Hematopoietic multipotent progenitor cell treated with erythropoietin and hydrocortisone succinate and interleukin-3 and kit ligand, for 6 days (in vitro differentiated cells): Measurements from ENCODE around the gene MUC2.

ENCODE experiments used
- DNase-seq: peaks from one replicate; pipeline ENCODE4 v3.0.0-alpha.2; 2015

MUC2 gene

DNA sequence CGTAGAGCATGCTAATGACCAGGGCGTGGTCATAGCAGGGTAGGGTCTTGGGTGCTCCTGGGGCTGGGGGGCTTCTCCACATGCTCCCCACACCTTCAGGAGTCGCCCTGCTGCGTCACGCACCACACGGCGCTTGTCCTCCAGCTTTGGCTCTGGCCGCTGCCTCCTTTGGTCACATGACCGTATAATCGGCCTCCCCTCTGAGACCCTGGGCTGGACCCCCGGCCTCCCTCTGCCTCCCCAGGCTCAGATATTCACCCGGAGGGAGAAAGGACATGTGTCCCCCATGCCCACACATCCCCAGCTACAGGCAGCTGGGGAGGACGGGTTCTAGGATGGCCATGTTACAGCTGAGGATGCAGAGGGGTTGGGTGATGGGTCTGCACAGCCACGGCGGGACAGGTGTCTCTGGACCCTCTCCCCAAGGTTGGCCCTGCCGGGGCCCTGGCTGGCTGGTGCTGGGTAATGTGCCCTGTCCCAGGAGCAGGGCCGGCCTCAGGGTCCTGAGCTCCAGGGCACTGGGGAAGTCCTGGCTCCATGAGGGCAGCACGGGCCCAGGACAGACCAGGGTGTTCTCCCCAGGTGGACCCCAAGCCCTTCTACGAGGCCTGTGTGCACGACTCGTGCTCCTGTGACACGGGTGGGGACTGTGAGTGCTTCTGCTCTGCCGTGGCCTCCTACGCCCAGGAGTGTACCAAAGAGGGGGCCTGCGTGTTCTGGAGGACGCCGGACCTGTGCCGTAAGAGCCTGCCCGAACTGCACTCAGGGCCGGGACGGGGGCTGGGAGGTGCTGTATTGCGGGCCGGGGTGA lies 14.5 kb downstream of the MUC2 start:
- no peak for DNase-seq

DNA sequence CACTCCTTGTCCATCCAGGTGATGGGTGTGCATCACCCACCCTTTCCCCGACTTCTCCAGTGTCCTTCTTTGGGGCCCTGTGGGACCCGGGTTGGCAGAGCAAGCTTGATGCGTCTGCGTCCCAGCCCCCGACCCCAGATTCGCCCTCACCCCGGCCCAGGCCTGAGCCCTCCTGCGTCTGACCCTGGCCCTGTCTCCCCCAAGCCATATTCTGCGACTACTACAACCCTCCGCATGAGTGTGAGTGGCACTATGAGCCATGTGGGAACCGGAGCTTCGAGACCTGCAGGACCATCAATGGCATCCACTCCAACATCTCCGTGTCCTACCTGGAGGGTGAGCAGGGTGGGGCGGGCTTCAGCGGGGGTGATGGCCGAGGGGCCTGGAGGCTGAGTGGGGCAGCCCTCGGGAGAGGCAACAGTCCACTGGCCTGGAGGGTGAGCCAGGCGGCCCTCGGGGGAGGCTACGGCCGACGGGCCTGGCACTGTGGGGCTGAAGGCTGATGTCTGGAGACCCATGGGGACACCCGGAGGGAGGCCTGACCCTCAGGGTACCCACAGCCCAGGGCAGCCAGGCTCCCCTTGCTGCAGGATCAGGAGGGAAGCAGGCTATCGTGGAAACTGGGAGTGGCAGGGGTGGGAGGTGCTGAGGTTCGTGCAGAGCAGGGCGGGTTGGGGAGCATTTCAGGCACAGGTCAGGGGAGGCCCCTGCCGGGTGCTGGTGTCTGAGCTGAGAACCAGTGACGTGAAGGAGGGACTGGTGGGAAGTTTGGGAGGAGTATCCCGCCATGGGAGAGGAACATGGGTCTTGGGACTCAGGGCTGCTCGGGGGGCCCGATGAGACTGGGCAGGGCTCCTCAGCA lies 15.3 kb downstream of the MUC2 start:
- no peak for DNase-seq

DNA sequence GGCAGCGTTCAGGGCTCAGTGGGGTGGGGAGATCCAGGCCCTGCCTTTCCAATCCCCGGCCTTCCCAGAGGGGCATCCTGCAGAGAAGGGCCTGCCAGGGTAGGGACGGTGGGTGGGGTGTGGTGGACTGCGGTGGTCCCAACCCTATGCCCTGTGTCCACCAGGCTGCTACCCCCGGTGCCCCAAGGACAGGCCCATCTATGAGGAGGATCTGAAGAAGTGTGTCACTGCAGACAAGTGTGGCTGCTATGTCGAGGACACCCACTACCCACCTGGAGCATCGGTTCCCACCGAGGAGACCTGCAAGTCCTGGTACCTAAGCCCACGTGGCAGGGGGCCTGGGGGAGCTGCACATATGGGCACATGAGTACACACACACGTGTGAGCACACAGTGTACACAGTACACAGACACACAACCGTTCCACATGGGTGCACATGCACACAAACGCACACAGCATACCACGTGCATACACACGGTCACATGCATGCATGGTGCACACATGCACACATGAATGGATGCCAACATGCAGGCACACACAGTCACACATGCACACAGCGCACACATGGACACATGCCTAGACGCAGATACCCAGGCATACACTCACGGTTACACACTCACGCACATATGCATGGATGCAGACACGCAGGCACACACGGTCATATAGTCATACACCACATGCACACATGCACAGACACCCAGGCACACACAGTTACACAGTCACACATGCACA lies 16.1 kb downstream of the MUC2 start:
- DNase-seq, result no peak

DNA sequence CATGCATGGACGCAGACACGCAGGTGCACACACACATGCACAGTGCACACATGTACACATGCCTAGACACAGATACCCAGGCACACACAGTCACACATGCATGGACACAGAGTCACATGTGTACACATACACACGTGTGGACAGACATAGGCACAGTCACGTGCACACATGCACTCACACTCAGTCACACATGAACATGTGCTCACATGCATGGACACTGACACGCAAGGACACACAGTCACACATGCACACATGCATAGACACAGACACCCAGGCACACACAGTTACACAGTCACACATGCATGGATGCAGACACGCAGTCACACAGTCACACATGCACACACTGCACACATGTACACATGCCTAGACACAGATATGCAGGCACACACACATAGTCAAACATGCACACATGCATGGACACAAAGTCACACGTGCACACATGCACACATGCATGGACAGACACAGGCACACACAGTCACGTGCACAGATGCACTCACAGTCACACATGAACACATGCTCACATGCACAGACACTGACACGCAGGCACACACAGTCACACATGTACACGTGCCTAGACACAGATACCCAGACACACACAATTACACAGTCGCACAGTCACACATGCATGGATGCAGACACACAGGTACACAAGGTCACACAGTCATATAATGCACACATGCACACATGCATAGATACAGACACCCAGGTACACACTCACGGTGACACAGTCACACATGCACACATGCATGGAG lies 16.8 kb downstream of the MUC2 start:
- no peak for DNase-seq

DNA sequence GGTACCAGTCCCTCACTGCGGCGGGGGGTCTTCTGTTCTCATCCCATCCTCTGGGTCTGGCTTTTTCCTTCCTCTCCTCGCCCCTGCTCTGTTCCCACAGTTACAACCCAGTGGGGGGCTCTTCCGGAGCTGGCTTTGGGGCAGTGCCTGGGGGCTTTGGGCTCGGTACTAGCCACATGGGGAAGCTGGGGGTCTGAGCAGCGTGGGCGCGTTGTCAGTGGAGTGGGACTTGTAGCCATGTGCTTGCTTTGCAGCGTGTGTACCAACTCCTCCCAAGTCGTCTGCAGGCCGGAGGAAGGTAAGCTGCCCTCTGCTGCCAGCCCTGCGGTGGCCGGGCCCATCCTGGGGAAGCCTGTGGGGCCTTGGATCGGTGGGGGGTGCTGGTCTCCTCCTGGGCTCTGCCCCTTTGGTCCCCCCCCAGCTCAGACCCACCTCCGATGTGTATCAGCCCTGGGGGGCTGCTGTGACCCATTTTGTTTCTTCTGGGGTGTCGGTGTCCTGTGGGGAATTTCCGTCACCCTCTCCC lies 17.5 kb downstream of the MUC2 start:
- no peak for DNase-seq

DNA sequence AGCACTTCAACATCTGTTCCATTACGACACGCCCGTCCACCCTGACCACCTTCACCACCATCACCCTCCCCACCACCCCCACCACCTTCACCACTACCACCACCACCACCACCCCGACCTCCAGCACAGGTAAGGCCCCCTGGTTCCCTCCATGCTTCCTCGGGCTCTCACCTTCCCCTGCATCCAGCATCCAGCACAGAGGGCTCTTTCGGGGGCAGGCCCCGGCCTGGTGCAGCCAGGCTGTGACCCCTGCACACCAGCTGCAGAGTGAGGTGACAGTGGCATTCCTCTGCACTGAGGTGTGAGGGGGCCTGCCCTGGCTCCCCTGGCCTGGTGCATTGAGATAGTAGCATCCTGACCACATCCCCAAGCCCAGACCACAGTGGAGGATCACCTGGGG lies 18.2 kb downstream of the MUC2 start:
- DNase-seq, result no peak

DNA sequence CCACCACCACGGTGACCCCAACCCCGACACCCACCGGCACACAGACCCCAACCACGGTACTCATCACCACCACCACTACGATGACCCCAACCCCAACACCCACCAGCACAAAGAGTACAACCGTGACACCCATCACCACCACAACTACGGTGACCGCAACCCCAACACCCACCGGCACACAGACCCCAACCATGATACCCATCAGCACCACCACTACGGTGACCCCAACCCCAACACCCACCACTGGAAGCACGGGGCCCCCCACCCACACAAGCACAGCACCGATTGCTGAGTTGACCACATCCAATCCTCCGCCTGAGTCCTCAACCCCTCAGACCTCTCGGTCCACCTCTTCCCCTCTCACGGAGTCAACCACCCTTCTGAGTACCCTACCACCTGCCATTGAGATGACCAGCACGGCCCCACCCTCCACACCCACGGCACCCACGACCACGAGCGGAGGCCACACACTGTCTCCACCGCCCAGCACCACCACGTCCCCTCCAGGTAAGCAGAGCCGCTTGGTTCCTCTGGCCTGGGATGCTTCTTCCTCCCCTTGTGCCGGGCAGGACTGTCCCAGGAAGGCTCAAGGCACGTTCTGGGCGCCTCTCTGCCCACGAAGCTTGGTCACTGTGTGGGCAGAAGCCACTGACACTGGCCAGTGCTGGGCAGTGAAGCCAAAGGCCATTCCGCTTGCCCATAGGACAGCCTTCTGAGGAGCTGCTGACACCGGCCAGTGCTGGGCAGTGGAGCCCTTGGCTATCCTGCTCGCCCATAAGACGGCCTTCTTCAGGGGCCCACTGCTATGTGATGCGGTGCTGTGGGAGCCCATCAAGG lies 25.1 kb downstream of the MUC2 start:
- DNase-seq, result no peak

DNA sequence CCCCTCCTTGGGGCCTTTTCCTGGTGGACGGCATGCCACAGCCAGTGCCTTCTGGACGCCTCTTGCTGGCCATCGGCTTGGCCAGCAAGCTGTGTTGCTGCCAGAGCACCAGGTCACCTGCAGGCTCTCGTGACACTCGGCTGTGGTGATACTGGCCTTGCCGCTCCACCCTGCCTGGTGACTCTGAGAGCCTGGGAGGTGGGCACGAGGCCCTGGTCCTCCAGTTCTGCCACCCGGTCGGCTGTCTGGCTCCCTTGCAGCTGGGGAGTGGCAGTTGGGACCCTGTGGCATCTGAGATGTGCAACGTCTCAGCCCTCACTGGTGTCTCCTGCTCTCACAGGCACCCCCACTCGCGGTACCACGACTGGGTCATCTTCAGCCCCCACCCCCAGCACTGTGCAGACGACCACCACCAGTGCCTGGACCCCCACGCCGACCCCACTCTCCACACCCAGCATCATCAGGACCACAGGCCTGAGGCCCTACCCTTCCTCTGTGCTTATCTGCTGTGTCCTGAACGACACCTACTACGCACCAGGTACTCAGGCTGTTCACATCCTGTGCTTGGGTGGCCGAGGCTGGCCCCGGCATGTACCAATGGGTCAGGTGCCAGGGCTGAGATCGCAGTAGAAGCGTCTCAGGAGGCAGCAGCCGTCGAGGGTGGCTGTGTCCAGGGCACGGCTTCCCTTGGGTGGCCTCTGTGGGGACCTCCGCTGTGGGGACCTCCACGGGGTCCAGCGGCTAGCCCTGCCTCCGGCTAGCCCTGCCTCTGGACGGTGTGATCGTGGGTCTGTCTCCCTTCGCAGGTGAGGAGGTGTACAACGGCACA lies 26.0 kb downstream of the MUC2 start:
- no peak for DNase-seq

DNA sequence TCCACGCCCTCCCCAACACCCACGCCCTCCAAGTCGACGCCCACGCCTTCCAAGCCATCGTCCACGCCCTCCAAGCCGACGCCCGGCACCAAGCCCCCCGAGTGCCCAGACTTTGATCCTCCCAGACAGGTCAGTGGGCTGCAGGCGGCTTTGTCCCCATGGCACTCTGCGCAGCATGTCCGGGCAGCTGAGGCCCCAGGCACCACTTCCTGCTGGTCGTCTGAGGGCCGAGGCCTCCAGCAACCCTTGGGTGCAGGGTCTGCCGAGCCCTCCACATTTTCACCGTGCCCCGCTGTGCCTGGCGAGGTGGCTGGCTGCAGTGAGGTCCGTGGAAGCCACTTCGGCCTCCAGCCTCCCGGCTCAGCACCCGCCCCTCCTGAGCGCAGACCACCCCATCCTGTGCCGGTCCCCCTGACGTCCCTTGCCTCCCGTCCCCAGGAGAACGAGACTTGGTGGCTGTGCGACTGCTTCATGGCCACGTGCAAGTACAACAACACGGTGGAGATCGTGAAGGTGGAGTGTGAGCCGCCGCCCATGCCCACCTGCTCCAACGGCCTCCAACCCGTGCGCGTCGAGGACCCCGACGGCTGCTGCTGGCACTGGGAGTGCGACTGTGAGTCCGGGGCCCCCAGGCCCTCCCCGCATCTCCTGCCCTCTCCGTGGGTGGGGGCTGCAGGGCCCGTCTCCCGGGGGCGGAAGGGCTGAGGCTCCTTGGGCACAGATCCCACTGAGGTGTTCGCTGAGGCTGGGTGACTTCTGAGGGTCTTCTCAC lies 26.8 kb downstream of the MUC2 start:
- no peak for DNase-seq

DNA sequence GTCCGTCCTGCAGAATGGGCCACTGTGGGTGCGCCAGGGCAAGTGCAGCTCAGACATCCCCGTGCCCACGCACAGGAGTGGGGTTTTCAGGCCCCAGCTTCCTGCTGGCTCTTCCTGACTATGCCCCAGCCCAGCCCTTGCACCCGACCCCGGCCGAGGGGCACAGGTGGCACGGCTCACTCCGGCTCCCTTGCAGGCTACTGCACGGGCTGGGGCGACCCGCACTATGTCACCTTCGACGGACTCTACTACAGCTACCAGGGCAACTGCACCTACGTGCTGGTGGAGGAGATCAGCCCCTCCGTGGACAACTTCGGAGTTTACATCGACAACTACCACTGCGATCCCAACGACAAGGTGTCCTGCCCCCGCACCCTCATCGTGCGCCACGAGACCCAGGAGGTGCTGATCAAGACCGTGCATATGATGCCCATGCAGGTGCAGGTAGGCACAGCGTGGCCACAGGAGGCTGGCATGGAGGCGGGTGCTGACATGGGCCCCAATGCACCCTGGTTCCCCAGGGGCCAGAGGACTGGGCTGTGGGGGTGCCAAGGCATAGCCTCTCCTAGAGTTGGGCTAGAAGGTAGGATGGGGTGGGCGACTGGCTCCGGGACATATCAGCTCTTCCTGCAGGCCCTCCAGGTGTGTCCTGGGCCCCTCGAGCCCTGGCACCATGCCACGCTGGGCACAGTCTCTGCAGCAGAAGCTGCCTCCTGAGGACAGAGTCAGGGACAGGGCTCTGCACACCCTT lies 27.7 kb downstream of the MUC2 start:
- no peak for DNase-seq

DNA sequence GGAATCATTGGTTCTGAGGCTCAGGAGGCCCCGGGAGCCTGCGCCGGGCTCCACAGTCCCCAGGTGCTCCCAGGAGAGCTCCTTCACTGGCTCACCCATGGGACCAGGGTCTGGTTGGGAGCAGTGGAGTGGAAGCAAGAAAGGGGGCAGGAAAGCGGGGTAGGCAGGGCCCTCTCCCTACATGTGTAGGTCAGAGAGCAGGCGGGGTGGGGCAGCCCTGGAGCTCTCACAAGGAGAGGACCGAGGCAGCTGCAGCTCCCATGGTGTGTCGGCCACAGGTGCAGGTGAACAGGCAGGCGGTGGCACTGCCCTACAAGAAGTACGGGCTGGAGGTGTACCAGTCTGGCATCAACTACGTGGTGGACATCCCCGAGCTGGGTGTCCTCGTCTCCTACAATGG lies 28.3 kb downstream of the MUC2 start:
- DNase-seq, result no peak

DNA sequence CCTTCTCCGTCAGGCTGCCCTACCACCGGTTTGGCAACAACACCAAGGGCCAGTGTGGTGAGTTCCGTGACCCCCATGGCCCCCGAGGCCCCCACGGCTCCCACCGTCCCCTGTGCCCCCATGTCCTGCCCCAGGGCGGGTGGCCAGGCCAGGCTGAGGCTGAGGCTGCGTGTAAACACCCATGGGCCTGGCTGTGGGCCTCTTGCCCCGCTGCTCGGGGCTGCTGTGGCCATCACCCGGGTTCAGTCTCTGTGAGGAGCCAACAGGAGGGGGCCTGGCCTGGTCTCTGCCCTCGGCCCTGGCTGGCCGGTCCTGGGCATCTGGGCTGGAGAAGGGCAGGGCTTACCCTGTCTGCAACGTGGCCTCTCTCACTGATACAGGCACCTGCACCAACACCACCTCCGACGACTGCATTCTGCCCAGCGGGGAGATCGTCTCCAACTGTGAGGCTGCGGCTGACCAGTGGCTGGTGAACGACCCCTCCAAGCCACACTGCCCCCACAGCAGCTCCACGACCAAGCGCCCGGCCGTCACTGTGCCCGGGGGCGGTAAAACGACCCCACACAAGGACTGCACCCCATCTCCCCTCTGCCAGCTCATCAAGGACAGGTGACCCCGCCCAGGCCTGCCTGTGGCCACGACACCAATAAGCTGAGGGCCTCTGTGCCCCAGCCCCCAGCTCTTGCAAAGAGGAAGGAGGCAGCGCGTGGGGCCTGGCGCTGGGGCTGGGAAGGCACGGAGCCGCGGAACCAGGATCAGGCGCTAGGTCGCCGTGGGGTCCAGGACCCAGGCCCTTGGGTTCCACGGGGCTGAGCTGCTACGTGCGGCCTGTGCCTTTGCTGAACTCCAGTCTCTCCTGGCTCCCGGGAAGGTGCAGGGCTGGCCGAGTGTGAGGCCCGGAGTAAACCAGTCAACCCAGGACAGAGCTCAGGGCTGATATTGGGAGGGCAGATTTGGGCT lies 29.0 kb downstream of the MUC2 start:
- no peak for DNase-seq

DNA sequence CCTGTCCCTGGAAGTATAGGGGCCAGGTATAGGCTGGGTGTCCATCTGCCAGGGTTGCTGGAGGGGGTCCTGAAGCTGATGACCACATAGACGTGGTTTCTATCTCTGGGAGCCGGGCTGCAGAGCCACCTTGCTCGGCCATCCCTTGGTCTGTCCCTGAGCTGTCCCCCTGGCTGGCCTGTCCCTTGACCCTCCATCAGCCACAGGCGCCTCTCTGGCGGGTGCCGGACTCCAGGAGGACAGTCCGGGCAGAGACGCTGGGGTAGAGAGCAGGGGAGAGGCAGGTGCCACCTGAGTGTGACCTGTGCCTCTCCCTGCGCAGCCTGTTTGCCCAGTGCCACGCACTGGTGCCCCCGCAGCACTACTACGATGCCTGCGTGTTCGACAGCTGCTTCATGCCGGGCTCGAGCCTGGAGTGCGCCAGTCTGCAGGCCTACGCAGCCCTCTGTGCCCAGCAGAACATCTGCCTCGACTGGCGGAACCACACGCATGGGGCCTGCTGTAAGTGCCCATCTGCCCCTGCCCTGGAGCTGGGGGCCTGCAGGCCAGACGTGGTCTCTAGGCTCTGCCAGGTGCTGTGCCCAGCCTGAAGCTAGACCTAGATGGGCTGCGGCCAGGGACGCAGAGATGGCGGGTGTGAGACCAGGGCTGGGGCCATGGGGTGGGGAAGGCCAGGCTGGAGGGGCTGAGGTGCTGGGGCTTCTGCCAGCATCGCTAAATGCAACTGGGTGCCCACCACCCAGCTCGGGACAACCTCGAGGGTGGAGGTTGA lies 29.9 kb downstream of the MUC2 start:
- no peak for DNase-seq

DNA sequence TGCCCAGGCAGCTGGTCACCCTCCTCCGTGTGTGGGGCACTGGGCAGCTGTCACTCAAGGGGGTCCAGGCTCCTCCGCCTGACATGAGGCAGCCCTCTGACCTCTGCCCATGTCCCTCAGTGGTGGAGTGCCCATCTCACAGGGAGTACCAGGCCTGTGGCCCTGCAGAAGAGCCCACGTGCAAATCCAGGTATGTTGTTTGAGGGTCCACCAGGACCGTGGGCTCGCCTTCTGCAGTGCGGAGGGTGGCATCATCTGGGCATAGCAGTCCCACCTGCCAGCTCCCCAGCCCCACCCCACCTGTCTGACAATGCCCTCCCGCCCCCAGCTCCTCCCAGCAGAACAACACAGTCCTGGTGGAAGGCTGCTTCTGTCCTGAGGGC lies 30.5 kb downstream of the MUC2 start:
- no peak for DNase-seq

DNA sequence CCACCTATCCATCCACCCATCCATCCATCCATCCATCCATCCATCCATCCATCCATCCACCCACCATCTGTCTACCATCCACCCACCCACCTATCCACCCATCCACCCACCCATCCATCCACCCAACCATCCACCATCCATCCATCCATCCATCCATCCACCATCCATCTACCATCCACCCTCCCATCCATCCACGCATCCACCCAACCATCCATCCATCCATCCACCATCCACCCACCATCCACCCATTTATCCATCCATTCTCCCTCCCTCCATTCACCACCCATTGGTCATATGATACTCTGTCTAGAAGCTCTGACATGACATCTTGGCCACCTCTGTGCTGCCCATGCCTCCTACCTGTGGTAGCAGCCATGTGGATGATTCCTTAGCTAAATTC lies 31.7 kb downstream of the MUC2 start:
- no peak for DNase-seq

DNA sequence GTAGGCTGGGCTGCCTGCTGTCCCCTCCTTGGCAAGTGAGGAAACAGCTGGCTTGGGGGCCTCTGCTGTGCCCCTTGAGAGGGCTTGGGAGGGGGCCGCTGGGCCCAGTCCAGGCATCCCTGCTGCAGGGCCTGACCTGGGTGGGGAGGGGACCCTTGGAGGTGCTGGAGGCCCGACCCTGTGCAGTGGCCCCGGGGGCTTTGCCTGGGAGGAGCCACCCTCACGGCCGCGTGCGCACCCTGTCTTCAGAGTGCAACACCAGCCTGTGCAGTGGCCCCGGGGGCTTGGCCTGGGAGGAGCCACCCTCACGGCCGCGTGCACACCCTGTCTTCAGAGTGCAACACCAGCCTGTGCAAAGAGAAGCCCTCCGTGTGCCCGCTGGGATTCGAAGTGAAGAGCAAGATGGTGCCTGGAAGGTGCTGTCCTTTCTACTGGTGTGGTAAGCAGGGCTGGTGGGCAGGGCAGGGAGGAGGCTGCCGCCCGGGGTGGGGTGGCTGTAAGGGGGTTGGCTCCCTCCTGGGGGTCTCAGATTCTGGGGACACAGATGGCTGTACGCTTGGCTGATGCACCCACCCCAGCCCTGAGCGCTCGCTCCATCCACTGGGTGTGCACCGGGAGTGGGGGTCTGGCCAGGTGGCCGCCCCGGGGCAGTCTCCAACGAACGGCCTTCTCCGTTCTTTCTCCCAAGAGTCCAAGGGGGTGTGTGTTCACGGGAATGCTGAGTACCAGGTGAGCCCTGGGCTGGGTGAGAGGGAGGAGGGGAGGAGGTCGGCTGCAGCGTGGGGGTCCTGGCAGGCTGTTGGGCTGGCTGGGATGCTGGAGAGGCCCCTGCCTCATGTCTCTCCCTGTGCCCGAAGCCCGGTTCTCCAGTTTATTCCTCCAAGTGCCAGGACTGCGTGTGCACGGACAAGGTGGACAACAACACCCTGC lies 32.9 kb downstream of the MUC2 start:
- no peak for DNase-seq
